Stimulated activated CD4-positive, alpha-beta T cell treated with anti-CD3 and anti-CD28 coated beads, TNF-alpha, amount 100 ng/mL, for 24 hours (primary cell): ENCODE measurements around the gene WIPI1.

Source experiments
- DNase-seq, 3 experiments: peaks; one replicate each; pipeline ENCODE4 v3.0.0-alpha.2; 2020; ENCODE audit warnings: low read depth in 3 of 3

Gene WIPI1

GRCh38 chr17:68439656-68440290, 17.5 kb downstream of the WIPI1 start:
- no peak for DNase-seq

GRCh38 chr17:68437979-68438822, 19.1 kb downstream of the WIPI1 start:
- DNase-seq = peak in 1 of 3 experiments; percentile 15

DNA sequence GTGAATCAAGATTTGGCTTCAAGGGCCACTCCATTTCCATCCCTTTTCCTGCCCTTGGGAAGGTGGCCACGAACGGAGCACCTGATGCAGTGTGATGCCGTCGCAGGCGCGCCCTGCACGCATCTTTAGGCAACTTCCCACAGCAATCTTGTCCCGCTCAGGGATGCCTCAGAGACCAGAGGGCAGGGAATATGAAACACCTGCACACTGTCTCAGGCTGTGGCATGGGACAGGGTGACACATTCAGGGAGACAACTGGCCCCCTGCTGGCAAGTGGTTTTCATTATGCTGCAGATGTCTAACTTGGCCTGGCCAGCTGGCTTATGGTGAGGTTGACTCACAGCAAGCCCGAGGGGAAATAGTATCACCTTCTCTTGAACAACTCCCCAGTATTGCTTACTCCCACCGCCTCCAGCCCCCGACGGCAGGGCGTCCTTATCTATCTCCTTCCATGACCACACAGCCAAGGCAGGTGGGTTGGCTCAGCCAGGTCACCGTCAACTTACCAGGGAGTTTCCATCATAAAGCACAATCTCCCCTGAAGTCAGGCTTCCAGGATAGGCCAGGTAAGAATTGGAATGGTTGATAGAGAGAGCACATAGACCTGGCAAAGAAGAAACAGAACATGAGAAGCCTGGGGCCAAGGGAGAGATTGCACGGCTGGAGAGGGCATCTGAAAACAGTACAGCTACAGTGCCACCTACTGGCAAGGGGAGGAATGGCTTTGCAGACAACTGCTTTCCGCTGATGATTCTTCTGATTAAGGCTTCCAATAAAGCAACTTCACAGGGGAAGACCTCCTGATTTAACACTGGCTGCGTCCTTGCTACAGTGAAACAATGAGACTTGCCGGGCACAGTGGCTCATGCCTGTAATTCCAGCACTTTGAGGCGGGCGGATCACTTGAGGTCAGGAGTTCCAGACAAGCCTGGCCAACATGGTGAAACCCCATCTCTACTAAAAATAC, 21.1 kb downstream of the WIPI1 start:
- peak; percentile 65 to 82 (median 81) for DNase-seq

- no peak for DNase-seq
Measured at GRCh38 chr17:68435361-68435760, 21.9 kb downstream of the WIPI1 start.

DNA sequence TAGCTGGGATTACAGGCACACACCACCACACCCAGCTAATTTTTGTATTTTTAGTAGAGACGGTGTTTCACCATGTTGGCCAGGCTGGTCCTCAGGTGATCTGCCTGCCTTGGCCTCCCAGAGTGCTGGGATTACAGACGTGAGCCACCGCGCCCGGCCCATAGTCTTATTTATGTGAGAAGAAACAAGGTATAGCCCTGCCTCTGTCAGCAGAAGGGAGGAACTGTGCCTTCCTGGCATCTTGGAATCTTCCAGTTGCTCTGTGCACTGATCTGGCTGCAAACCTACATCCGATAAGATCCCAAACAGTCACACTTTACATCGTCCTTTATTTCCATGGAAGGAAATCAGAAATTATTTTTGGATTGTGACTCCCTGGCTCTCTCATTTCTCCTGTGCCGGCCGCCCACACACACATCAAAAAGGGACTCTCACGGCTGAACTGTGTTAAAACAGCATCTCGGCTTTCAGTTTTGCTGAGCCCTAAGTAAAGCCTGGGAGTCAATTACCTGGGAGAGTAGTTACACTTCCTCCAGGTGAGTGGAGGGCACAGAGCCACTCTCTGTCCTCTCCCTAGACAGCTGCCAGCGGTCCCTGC, 23.3 kb downstream of the WIPI1 start:
- DNase-seq = no peak

- no peak for DNase-seq
Measured at GRCh38 chr17:68433211-68433610, 24.1 kb downstream of the WIPI1 start.

GRCh38 chr17:68432086-68432864, 25.0 kb downstream of the WIPI1 start:
- no peak for DNase-seq

GRCh38 chr17:68431661-68432071, 25.6 kb downstream of the WIPI1 start:
- peak in 2 of 3 experiments; percentile 15 to 32 for DNase-seq

GRCh38 chr17:68431045-68431608, 26.2 kb downstream of the WIPI1 start:
- no peak for DNase-seq

DNA sequence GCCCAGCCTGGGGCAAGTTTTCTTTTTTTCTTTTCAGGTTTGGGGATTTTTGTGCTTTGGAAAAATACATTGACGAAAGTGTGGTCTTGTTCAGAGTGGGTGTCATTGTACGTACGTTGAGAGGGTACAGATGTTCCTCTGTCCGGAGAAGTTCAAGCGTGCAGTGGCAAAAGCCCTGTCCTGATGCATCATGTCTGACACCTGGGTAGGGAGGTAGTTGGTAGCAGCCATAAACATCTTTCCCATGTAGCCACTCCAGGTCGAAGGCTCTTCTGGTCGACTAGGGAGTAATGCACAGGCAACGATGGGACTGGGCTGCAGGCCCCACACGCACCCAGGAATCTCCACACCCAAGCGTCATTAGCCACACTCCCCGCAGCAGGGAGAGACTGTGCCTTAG, 27.4 kb downstream of the WIPI1 start:
- DNase-seq = no peak

DNA sequence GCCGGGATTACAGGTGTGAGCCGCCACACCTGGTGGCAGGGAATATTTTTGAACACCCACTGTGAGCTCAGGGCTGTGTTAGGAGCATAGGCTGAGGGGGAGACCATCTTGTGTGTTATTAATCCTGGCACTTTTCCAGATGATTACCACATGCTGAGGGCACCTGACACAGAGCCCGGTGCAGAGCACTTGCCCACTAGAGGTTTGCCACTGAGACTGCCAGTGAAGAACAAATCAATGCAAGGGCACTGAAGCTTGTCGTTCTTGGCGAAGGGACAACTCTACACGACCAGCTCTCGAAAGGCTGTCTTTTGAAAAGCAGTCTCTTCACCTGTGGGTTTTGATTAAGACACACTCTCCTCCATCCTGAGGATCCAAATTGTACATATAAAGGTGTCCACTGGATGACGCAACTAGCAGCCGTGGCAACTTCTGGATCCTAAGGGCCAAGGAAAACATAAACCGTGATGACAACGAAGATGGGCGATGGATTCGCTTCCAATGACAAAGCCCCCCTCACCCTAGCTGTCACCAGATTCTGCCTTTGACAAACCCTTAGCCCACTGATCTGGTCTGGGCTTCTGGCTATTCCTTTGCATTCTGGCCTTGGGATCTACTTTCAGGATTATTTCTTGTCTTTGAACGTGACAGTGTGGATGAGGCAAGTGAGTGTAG, 28.7 kb downstream of the WIPI1 start:
- DNase-seq = no peak

DNA sequence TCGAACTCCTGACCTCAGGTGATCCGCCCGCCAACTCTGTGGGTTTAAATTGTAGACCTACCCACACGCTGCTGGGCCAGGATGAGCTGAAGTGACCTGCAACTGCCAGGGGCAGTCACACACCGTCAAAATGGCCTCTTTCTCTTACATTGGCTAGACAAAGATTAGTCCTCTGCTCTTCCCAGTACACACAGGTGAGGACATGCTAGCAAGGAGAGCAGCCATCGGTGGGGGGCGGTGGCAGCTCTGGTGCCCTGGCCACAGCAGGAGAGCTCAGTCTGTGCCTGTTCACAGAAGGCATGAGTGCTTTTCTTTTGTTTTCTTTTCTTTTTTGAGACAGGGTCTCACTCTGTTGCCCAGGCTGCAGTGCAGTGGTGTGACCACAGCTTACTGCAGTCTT, 29.7 kb downstream of the WIPI1 start:
- DNase-seq = no peak

DNA sequence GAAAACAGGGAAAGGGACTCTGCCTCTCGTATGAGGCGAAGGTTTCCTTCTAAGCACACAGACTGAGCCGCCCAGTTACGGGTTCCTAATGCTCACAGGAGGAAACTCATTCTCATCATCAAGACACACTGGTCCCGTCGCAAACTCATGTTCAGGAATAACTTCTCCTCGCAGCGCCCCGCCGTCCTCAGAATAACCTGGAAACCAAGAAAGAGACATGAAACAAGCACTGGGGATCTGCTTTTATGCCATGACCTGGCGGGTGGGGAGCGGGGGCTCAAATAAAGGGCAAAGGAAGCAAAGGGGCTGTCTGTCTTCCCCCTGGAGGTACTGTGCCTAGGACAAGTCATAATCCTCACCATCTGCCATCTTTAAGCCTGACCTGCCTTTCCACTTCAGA, 31.3 kb downstream of the WIPI1 start:
- DNase-seq = no peak

DNA sequence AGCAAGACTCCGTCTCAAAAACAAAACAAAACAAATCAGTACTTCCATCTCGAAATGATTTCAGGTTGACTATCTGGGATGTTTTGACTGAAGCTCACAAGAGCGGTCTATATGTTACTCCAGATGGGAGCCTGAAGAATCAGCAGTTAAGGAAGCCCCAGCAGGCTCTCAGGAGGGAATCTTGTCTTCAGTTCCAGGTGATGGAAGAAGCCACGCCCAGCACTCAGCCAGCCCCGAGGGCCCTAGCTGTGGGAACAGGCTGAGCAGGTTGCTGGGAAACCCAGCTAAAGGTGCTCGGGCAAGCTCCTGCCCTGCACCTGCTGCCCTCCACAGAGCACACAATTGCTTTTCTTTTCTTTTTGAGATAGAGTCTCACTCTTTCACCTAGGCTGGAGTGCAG, 32.4 kb downstream of the WIPI1 start:
- DNase-seq = no peak

DNA sequence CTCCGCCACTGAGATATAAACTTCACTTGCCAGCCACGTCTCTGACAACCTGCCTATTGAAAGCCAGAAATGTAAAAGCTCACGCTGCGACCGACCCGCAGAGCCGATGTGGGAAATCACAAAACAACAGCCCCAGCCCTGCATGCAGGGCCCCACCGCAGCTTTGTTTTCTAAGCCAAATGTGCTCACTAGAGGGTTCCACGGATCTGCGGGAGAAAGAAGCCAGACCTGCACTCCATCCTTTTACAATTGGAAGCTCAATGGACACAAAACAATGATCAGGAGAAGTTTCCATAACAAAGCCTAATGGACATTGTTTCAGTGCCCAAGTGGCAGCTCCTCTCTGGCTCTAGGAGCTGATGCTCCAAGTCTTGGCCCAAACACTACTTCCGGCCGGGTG, 33.1 kb downstream of the WIPI1 start:
- DNase-seq = no peak

DNA sequence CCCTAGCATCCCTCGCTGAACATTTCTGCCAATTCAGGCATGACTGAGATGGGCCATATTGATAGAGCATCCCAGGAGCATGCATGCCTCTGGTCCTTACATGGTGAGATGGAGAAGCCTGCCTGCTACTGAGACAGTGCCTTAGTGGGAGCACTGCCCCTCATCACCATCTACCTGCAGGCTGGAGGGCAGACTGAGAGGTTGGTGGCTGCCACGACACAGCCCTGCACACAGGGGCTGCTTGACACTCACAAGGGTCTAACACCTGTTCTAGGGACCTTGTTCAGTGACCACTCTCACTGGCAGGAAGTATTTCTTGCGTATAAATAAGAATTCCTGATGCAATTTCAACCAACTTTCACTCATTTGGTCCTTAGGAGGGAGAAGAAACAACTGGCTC, 34.0 kb downstream of the WIPI1 start:
- no peak for DNase-seq

- no peak for DNase-seq
Measured at GRCh38 chr17:68422821-68423220, 34.5 kb downstream of the WIPI1 start.

GRCh38 chr17:68421486-68421885, 35.8 kb downstream of the WIPI1 start:
- DNase-seq = no peak

- DNase-seq = no peak
Measured at GRCh38 chr17:68420065-68420464, 37.2 kb downstream of the WIPI1 start.

GRCh38 chr17:68418876-68419275, 38.4 kb downstream of the WIPI1 start:
- no peak for DNase-seq
